Sciatic nerve (tissue), 2 donors: Measurements from ENCODE around the gene SLC35F4. TPM values are rescaled to one million over a fixed set of nuclear protein-coding genes. Genes with fewer than 3 reads are reported as not detected.

Experiments
- ATAC-seq: fragments of 200-7000 bp; cut with Tn5 transposase; one replicate; pipeline ENCODE4 v1.9.1; 2020; ENCODE audit warnings: mild to moderate bottlenecking, moderate library complexity
- DNase-seq: peaks from one replicate; pipeline ENCODE4 v3.0.0-alpha.2; 2020; ENCODE audit warnings: low spot score
- intact Hi-C: fragments of 100-400 bp; cut with DNase I; formaldehyde crosslinking; loops from one replicate; pipeline ENCODE4 v1.14.2; 2022
- total RNA-seq: library from RNA; stranded (reverse); fragmentation: NEBNext Ultra II Directional; extraction: Animal tissue kit (Norgen Biotek cat#: 25700); gene quantifications from one replicate; pipeline ENCODE4 v1.2.1, GENCODE V29; 2021
- donor health status: DM: no; HTN: no; CAD: no.
- donor health status: DM: no; HTN: no; CAD: no.

SLC35F4 gene
- total RNA-seq, 1 donor from 2014 or later = not detected

GRCh38 chr14:57854571-57854970 is 11.3 kb downstream of the SLC35F4 start:
- DNase-seq = no peak
- intact Hi-C loops = no loop called here

GRCh38 chr14:57851354-57851753 is 14.5 kb downstream of the SLC35F4 start:
- no peak for DNase-seq
- no peak for ATAC-seq
- intact Hi-C loops = no loop called here

More at GRCh38 chr14:57854571-57854970, 11.3 kb downstream of the SLC35F4 start:
- ATAC-seq = no peak

- ATAC-seq (no peak), DNase-seq (no peak)
- intact Hi-C loops = no loop called here
Observed at GRCh38 chr14:57848786-57849185, 17.1 kb downstream of the SLC35F4 start.

- ATAC-seq = no peak
- DNase-seq = no peak
- intact Hi-C loops = no loop called here
Observed at GRCh38 chr14:57848353-57848752, 17.5 kb downstream of the SLC35F4 start.

- ATAC-seq = no peak
- intact Hi-C loops = no loop called here
Observed at GRCh38 chr14:57847706-57848105, 18.2 kb downstream of the SLC35F4 start.

GRCh38 chr14:57847096-57847495 is 18.8 kb downstream of the SLC35F4 start:
- intact Hi-C loops = no loop called here
- ATAC-seq (peak; percentile 43), DNase-seq (no peak)

More at GRCh38 chr14:57847706-57848105, 18.2 kb downstream of the SLC35F4 start:
- DNase-seq = no peak

- DNase-seq = no peak
- ATAC-seq = peak; percentile 48
- intact Hi-C loops = no loop called here
Observed at GRCh38 chr14:57846596-57846995, 19.3 kb downstream of the SLC35F4 start.

- peak; percentile 84 for ATAC-seq
- DNase-seq = no peak
- intact Hi-C loops = no loop called here
Observed at GRCh38 chr14:57845802-57846531, 19.9 kb downstream of the SLC35F4 start.

- ATAC-seq = no peak
- intact Hi-C loops = no loop called here
- DNase-seq = no peak
Observed at GRCh38 chr14:57845316-57845715, 20.6 kb downstream of the SLC35F4 start.

- ATAC-seq (no peak), DNase-seq (no peak)
- intact Hi-C loops = no loop called here
Observed at GRCh38 chr14:57837267-57837666, 28.6 kb downstream of the SLC35F4 start.

- DNase-seq (no peak), ATAC-seq (no peak)
- intact Hi-C loops = no loop called here
Observed at GRCh38 chr14:57835766-57836165, 30.1 kb downstream of the SLC35F4 start.

GRCh38 chr14:57834961-57835360 is 30.9 kb downstream of the SLC35F4 start:
- ATAC-seq = no peak
- intact Hi-C loops = no loop called here
- no peak for DNase-seq

- DNase-seq (no peak), ATAC-seq (no peak)
- intact Hi-C loops = no loop called here
Observed at GRCh38 chr14:57834001-57834598, 31.8 kb downstream of the SLC35F4 start.

GRCh38 chr14:57833323-57833722 is 32.6 kb downstream of the SLC35F4 start:
- no peak for DNase-seq
- intact Hi-C loops = no loop called here
- ATAC-seq = peak; percentile 93

- ATAC-seq = no peak
- intact Hi-C loops = no loop called here
- DNase-seq = no peak
Observed at GRCh38 chr14:57831981-57832380, 33.9 kb downstream of the SLC35F4 start.

GRCh38 chr14:57828713-57829112 is 37.2 kb downstream of the SLC35F4 start:
- peak; percentile 82 for ATAC-seq
- intact Hi-C loops = no loop called here

GRCh38 chr14:57823015-57823660 is 42.8 kb downstream of the SLC35F4 start:
- intact Hi-C loops = no loop called here
- no peak for ATAC-seq
- no peak for DNase-seq

More at GRCh38 chr14:57828713-57829112, 37.2 kb downstream of the SLC35F4 start:
- DNase-seq = no peak

GRCh38 chr14:57822081-57822480 is 43.8 kb downstream of the SLC35F4 start:
- intact Hi-C loops = no loop called here
- DNase-seq (no peak), ATAC-seq (no peak)

GRCh38 chr14:57820581-57820980 is 45.3 kb downstream of the SLC35F4 start:
- intact Hi-C loops = no loop called here
- ATAC-seq (no peak), DNase-seq (no peak)

- ATAC-seq = no peak
- intact Hi-C loops = no loop called here
- no peak for DNase-seq
Observed at GRCh38 chr14:57818511-57818910, 47.4 kb downstream of the SLC35F4 start.
